Loucy (cell line): ENCODE measurements around the gene CRCP.

ENCODE experiments used
- H2AFZ ChIP-seq: fragments of 200-600 bp; sonication (generic); 2 replicates; pipeline ENCODE4 v1.6.0; 2016; ENCODE audit warnings: antibody characterized with exemption, mild to moderate bottlenecking, low read length, moderate library complexity
- H3F3A ChIP-seq: fragments of 200-600 bp; 2 replicates; pipeline ENCODE4 v1.6.0; 2016; ENCODE audit warnings: antibody characterized with exemption, low read depth, mild to moderate bottlenecking
- H3K27me3 ChIP-seq: fragments of 200-600 bp; sonication (generic); 2 replicates; pipeline ENCODE4 v1.6.1; 2014; ENCODE audit warnings: low read length, mild to moderate bottlenecking; ENCODE audit not compliant: insufficient read depth, poor library complexity, severe bottlenecking
- H3K36me3 ChIP-seq: fragments of 200-600 bp; sonication (generic); 2 replicates; pipeline ENCODE4 v1.6.1; 2016; ENCODE audit warnings: low read length; ENCODE audit not compliant: insufficient read depth
- H3K4me1 ChIP-seq: fragments of 200-600 bp; sonication (generic); 2 replicates; pipeline ENCODE4 v1.5.1; 2014; ENCODE audit warnings: low read length, mild to moderate bottlenecking; ENCODE audit not compliant: insufficient read depth, poor library complexity, severe bottlenecking
- H3K4me2 ChIP-seq: fragments of 200-600 bp; sonication (generic); 2 replicates; pipeline ENCODE4 v1.6.0; 2014; ENCODE audit warnings: antibody characterized with exemption, low read length, low read depth, mild to moderate bottlenecking; ENCODE audit not compliant: poor library complexity, severe bottlenecking
- H3K4me3 ChIP-seq: fragments of 200-600 bp; sonication (generic); 2 replicates; pipeline ENCODE4 v1.5.1; 2014; ENCODE audit warnings: low read length, mild to moderate bottlenecking, mixed read lengths; ENCODE audit not compliant: poor library complexity, severe bottlenecking
- H3K79me2 ChIP-seq: fragments of 200-600 bp; sonication (generic); 2 replicates; pipeline ENCODE4 v1.6.1; 2014; ENCODE audit warnings: low read length; ENCODE audit not compliant: insufficient read depth
- H3K9ac ChIP-seq: fragments of 200-600 bp; sonication (generic); 2 replicates; pipeline ENCODE4 v1.6.0; 2014; ENCODE audit warnings: mild to moderate bottlenecking, low read depth, low read length, moderate library complexity; ENCODE audit not compliant: poor library complexity, severe bottlenecking
- H3K9me2 ChIP-seq: fragments of 200-600 bp; sonication (generic); replicated peaks from 2 replicates; pipeline ENCODE4 v1.6.1; 2016; ENCODE audit warnings: low read depth, low read length, mixed read lengths
- H3K9me3 ChIP-seq: fragments of 200-600 bp; sonication (generic); 2 replicates; pipeline ENCODE4 v1.6.1; 2014; ENCODE audit warnings: mild to moderate bottlenecking, antibody characterized with exemption, low read length, low read depth; ENCODE audit not compliant: insufficient read depth
- H4K20me1 ChIP-seq: fragments of 200-600 bp; sonication (generic); 2 replicates; pipeline ENCODE4 v1.6.0; 2014; ENCODE audit warnings: antibody characterized with exemption, low read length, mild to moderate bottlenecking; ENCODE audit not compliant: insufficient read depth, poor library complexity, severe bottlenecking
- CTCF ChIP-seq: fragments of 200-600 bp; sonication (generic); conservative IDR thresholded peaks from 2 replicates; pipeline ENCODE4 v1.5.1; 2014; ENCODE audit warnings: mild to moderate bottlenecking, antibody characterized with exemption, low read length
- EZH2phosphoT487 ChIP-seq: fragments of 200-600 bp; IDR thresholded peaks from 2 replicates; pipeline ENCODE4 v1.6.1; 2018; ENCODE audit warnings: antibody characterized with exemption, mild to moderate bottlenecking, moderate library complexity, borderline replicate concordance

Gene CRCP

GRCh38 chr7:66181845-66182244, 67.2 kb downstream of the CRCP start:
- TF ChIP-seq CTCF (no peak), EZH2phosphoT487 (no peak)
- no peaks in the 10 kb centered on the region for H3K79me2 ChIP-seq
- H3K9me2 ChIP-seq, result no peaks in the 10 kb centered on the region
- no peaks in the 10 kb centered on the region for H3K4me1 ChIP-seq
- no peak overlapping the region for H3K4me2 ChIP-seq
- H3K9ac ChIP-seq, result no peak overlapping the region
- H3K9me3 ChIP-seq, result no peaks in the 10 kb centered on the region
- H3K4me3 ChIP-seq, result no peak overlapping the region
- no peaks in the 10 kb centered on the region for H3K36me3 ChIP-seq
- no peak overlapping the region for H2AFZ ChIP-seq
- H3F3A ChIP-seq, result no peaks in the 10 kb centered on the region
- no peaks in the 10 kb centered on the region for H3K27me3 ChIP-seq
- no peaks in the 10 kb centered on the region for H4K20me1 ChIP-seq

GRCh38 chr7:66182920-66183319, 68.3 kb downstream of the CRCP start:
- Histone ChIP-seq H3K27me3 (no peaks in the 10 kb centered on the region), H3K79me2 (no peaks in the 10 kb centered on the region), H3K9me2 (no peaks in the 10 kb centered on the region), H3K4me3 (no peak overlapping the region), H3K4me1 (no peaks in the 10 kb centered on the region), H3K9ac (no peak overlapping the region), H2AFZ (no peak overlapping the region), H3K36me3 (no peaks in the 10 kb centered on the region), H4K20me1 (no peaks in the 10 kb centered on the region), H3K9me3 (no peaks in the 10 kb centered on the region), H3F3A (no peaks in the 10 kb centered on the region), H3K4me2 (no peak overlapping the region)
- TF ChIP-seq EZH2phosphoT487 (no peak), CTCF (no peak)

GRCh38 chr7:66183700-66184099, 69.1 kb downstream of the CRCP start:
- Histone ChIP-seq H3K4me1 (no peaks in the 10 kb centered on the region), H3K9me2 (no peaks in the 10 kb centered on the region), H3K27me3 (no peaks in the 10 kb centered on the region), H3F3A (no peaks in the 10 kb centered on the region), H3K4me2 (no peak overlapping the region), H3K9ac (no peak overlapping the region), H4K20me1 (no peaks in the 10 kb centered on the region), H3K79me2 (no peaks in the 10 kb centered on the region), H2AFZ (no peak overlapping the region), H3K36me3 (no peaks in the 10 kb centered on the region), H3K9me3 (no peaks in the 10 kb centered on the region), H3K4me3 (no peak overlapping the region)
- no peak for TF ChIP-seq CTCF
- TF ChIP-seq EZH2phosphoT487, result no peak
